ENCODE results near the gene BCR.

DNA sequence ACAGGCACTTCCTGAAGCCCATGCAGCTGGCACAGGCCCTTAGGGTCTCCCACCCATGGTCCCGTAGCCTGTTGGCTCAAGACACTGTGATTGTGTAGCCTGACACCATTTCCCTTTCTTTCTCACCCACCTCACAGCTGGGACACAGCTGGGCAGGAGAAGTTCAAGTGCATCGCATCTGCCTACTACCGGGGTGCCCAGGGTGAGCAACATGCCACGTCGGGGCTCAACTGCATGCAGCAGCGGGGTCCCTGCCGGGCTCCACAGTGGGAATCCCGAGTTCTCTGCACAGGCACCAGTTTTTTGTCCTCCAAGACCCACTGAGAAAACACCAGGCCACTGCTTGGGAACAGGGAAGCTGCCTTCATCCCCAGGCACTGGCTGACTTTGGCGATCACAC is 24.5 kb upstream of the BCR start:
- TF ChIP-seq, protein P1, sequence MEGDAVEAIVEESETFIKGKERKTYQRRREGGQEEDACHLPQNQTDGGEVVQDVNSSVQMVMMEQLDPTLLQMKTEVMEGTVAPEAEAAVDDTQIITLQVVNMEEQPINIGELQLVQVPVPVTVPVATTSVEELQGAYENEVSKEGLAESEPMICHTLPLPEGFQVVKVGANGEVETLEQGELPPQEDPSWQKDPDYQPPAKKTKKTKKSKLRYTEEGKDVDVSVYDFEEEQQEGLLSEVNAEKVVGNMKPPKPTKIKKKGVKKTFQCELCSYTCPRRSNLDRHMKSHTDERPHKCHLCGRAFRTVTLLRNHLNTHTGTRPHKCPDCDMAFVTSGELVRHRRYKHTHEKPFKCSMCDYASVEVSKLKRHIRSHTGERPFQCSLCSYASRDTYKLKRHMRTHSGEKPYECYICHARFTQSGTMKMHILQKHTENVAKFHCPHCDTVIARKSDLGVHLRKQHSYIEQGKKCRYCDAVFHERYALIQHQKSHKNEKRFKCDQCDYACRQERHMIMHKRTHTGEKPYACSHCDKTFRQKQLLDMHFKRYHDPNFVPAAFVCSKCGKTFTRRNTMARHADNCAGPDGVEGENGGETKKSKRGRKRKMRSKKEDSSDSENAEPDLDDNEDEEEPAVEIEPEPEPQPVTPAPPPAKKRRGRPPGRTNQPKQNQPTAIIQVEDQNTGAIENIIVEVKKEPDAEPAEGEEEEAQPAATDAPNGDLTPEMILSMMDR (IDR thresholded peaks at IDR 0.05), result no peak
- no peak for TF ChIP-seq POLR2A (IDR thresholded peaks at IDR 0.05)
